IPS-15b (cell line): Measurements from ENCODE around the gene TNN.
"Not testable (repeated sequence)": the region's sequence is repeated elsewhere in the genome, so short reads cannot be mapped to it uniquely, and the experiment has no call there.

Experiments used
- H3K27me3 ChIP-seq: one replicate; pipeline ENCODE4 v1.6.1; 2013; ENCODE audit warnings: low read length; ENCODE audit not compliant: control insufficient read depth, insufficient read depth
- H3K36me3 ChIP-seq: one replicate; pipeline ENCODE4 v1.6.1; 2013; ENCODE audit warnings: low read length; ENCODE audit not compliant: control insufficient read depth, insufficient read depth
- H3K4me1 ChIP-seq: one replicate; pipeline ENCODE4 v1.6.1; 2013; ENCODE audit warnings: mild to moderate bottlenecking, low read length; ENCODE audit not compliant: control insufficient read depth, insufficient read depth
- H3K4me3 ChIP-seq: one replicate; pipeline ENCODE4 v1.5.1; 2013; ENCODE audit warnings: low read depth, low read length
- H3K9ac ChIP-seq: one replicate; pipeline ENCODE4 v1.6.1; 2013; ENCODE audit warnings: low read depth, mild to moderate bottlenecking, low read length
- H3K9me3 ChIP-seq: one replicate; pipeline ENCODE4 v1.6.1; 2013; ENCODE audit warnings: mild to moderate bottlenecking, low read length; ENCODE audit not compliant: control insufficient read depth, insufficient read depth

The TNN gene, protein sequence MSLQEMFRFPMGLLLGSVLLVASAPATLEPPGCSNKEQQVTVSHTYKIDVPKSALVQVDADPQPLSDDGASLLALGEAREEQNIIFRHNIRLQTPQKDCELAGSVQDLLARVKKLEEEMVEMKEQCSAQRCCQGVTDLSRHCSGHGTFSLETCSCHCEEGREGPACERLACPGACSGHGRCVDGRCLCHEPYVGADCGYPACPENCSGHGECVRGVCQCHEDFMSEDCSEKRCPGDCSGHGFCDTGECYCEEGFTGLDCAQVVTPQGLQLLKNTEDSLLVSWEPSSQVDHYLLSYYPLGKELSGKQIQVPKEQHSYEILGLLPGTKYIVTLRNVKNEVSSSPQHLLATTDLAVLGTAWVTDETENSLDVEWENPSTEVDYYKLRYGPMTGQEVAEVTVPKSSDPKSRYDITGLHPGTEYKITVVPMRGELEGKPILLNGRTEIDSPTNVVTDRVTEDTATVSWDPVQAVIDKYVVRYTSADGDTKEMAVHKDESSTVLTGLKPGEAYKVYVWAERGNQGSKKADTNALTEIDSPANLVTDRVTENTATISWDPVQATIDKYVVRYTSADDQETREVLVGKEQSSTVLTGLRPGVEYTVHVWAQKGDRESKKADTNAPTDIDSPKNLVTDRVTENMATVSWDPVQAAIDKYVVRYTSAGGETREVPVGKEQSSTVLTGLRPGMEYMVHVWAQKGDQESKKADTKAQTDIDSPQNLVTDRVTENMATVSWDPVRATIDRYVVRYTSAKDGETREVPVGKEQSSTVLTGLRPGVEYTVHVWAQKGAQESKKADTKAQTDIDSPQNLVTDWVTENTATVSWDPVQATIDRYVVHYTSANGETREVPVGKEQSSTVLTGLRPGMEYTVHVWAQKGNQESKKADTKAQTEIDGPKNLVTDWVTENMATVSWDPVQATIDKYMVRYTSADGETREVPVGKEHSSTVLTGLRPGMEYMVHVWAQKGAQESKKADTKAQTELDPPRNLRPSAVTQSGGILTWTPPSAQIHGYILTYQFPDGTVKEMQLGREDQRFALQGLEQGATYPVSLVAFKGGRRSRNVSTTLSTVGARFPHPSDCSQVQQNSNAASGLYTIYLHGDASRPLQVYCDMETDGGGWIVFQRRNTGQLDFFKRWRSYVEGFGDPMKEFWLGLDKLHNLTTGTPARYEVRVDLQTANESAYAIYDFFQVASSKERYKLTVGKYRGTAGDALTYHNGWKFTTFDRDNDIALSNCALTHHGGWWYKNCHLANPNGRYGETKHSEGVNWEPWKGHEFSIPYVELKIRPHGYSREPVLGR (N-terminal part only)

GRCh38 chr1:175067362-175068106, at the start of gene TNN:
Gene TNN, plus strand, starts transcription at chr1:175067833. Its CDS starts 9,586 bp downstream, at chr1:175077419.
- Histone ChIP-seq H3K4me1 (peaks cover 2% of the 10 kb centered on the region), H3K9me3 (no peaks in the 10 kb centered on the region), H3K4me3 (no peak within 1 kb of the TSS), H3K27me3 (no peaks in the 10 kb centered on the region), H3K9ac (peak within 1 kb of the TSS; percentile 39), H3K36me3 (no peaks in the 10 kb centered on the region)

DNA sequence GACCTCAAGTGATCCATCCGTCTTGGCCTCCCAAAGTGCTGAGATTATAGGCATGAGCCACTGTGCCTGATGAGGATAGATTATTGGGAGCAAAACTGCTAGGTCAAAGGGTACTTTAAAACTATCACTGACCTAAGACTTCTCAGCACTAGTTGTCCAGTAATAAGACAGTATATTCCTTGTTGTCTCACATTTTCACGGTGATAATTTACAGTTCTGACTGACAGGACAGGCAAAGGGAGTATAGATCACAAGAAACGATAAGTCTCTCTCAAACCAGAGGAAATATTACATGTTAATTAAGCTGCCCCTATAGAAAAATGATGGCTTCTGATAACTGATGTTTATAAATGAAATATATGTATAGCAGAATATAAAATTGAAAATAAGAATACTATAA, 48.1 kb upstream of the TNN start:
- Histone ChIP-seq H3K9me3 (no peaks in the 10 kb centered on the region), H3K4me1 (no peaks in the 10 kb centered on the region), H3K4me3 (no peak overlapping the region), H3K9ac (no peak overlapping the region), H3K36me3 (peaks cover 3% of the 10 kb centered on the region), H3K27me3 (no peaks in the 10 kb centered on the region)

DNA sequence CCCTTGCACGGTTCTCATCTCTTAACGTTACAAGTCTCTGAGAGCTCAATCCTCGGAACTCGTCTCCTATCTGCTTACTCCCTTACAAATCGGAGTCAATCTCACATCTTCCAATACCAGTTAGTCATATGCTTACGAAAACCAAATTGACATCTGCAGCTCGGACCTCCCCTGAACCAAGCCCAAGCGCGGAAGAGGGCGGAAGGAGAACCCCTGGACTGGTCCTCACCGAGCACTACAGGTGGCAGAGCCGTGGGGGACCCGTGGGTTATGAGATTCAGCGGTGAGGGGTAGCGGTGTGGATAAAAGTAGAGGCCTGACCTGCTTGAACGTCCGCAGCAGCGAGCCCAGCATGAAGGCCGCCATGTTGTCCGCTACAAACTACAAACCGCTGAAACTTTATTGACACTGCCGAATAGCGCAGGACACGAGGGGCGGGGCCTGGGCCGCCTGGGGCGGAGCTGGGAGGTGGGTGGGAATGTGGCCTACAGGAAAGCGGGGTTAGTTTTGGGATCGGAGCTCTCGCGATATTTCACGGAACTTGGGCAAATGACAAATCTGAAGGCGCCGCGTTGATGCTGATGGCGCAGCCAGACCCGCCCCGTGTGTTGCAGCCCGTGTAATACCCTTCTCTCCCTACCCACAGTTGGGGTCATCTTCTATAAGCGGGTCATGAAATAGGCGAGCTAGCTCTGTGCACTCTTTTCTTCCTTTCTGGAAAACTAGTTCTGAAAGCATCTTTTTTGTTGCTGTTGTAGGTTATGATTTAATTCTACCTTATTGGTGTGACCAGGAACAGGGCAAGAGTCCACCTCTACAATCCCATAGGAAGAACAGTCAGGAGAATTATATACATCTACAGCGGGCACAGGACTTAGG, 44.4 kb upstream of the TNN start, which contains the start of gene MRPS14:
Gene MRPS14, minus strand, starts transcription at position 383 of the 879 bp plus-strand sequence. Its CDS starts 17 bp downstream, at position 366.
- Histone ChIP-seq H3K4me1 (no peaks in the 10 kb centered on the region), H3K4me3 (peak within 1 kb of the TSS; percentile 98), H3K36me3 (no peaks in the 10 kb centered on the region), H3K9me3 (no peaks in the 10 kb centered on the region), H3K9ac (peak within 1 kb of the TSS; percentile 98), H3K27me3 (no peaks in the 10 kb centered on the region)

DNA sequence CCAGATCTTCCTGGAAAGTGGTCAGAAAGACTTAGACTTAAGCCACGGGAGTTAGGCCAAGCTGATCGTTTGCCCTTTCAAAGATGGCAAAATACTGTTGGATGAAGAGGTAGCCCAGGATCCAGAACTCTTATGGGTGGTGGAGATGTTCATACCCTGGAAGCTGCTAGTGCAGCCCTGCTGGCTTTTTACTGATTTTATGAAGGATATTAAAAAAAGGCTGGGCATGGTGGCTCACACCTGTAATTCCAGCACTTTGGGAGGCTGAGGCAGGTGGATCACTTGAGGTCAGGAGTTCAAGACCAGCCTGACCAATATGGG, 43.8 kb upstream of the TNN start:
- not testable (repeated sequence) for H3K27me3 ChIP-seq, H3K4me1 ChIP-seq, H3K9me3 ChIP-seq, H3K36me3 ChIP-seq
- H3K9ac ChIP-seq = peak overlapping the region; percentile 80
- H3K4me3 ChIP-seq = peak overlapping the region; percentile 85

GRCh38 chr1:175024773-175025172, 42.9 kb upstream of the TNN start:
- no peak overlapping the region for H3K4me3 ChIP-seq
- H3K4me1 ChIP-seq = no peaks in the 10 kb centered on the region
- H3K36me3 ChIP-seq = no peaks in the 10 kb centered on the region
- H3K27me3 ChIP-seq = no peaks in the 10 kb centered on the region
- no peak overlapping the region for H3K9ac ChIP-seq
- no peaks in the 10 kb centered on the region for H3K9me3 ChIP-seq

- Histone ChIP-seq H3K9me3 (no peaks in the 10 kb centered on the region), H3K27me3 (no peaks in the 10 kb centered on the region), H3K4me3 (no peak overlapping the region), H3K36me3 (no peaks in the 10 kb centered on the region), H3K4me1 (peaks cover 14% of the 10 kb centered on the region), H3K9ac (no peak overlapping the region)
Measured at GRCh38 chr1:175033953-175034352, 33.7 kb upstream of the TNN start.

DNA sequence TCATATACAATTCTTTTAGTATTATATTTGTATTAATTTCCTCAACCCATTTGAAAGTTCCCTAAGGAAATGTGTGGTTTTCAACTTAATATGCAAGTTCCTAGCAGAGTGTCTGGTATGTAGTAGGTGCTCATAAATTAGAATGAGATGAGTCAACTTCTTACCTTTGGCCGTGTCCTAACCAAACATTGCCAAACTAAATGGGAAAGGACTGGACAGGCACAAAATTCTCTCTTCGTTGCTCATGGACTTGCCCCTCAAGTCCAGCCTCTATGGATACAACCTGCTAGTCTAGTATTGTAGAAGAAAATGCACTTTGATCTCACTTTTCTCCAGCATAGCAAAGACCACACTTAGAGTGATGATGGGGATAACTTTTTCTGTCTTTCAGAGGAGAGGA, 32.9 kb upstream of the TNN start:
- H3K27me3 ChIP-seq = no peaks in the 10 kb centered on the region
- H3K4me1 ChIP-seq = peaks cover 14% of the 10 kb centered on the region
- H3K9me3 ChIP-seq = no peaks in the 10 kb centered on the region
- H3K4me3 ChIP-seq = no peak overlapping the region
- no peaks in the 10 kb centered on the region for H3K36me3 ChIP-seq
- no peak overlapping the region for H3K9ac ChIP-seq

DNA sequence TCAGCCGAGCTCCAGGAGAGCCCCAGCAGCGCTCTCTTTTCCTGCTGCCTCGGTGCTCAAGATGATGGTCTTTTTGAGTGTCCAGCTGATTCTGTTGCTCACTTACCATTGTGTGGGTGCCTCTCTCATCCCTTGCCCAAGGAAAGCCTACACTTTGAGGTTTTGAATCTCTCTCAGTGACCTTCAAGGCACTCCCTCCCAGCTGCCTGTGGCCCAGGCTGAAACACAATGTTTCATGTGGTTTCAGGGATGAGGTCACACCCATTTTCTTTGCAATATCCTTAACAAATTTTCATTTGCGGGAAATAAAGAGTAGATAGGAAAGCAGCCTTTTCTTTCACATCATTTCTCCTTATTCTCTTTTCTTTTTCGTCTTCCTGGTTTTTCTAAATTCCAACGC, 31.8 kb upstream of the TNN start:
- H3K4me1 ChIP-seq = peaks cover 14% of the 10 kb centered on the region
- no peak overlapping the region for H3K4me3 ChIP-seq
- no peaks in the 10 kb centered on the region for H3K36me3 ChIP-seq
- H3K9me3 ChIP-seq = no peaks in the 10 kb centered on the region
- H3K27me3 ChIP-seq = no peaks in the 10 kb centered on the region
- no peak overlapping the region for H3K9ac ChIP-seq

DNA sequence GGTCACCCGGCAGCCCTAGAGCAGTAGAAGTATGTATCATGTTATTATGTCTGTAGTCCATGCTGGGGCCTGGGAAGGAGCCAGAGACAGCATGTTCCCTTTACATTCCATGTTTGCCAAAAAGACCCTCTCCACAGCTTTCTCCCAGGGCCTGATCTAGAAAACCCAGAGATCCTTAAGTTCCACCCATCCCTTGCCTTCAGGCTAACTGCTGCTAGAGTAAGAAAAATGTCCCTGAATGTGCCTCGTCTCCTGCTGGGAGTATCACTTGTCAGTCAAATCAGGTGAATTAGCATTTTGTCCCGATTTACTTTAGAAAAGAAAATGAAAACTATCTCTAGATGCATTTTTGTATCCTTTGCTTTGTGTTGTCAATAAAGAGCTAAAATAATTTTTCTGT, 31.2 kb upstream of the TNN start:
- Histone ChIP-seq H3K4me1 (peaks cover 14% of the 10 kb centered on the region), H3K4me3 (no peak overlapping the region), H3K9ac (no peak overlapping the region), H3K27me3 (no peaks in the 10 kb centered on the region), H3K36me3 (no peaks in the 10 kb centered on the region), H3K9me3 (no peaks in the 10 kb centered on the region)

GRCh38 chr1:175037416-175037815, 30.2 kb upstream of the TNN start:
- Histone ChIP-seq H3K4me1 (peaks cover 14% of the 10 kb centered on the region), H3K9ac (no peak overlapping the region), H3K36me3 (no peaks in the 10 kb centered on the region), H3K9me3 (no peaks in the 10 kb centered on the region), H3K27me3 (no peaks in the 10 kb centered on the region), H3K4me3 (no peak overlapping the region)
